ENCODE measurements around the gene USH1G. TPM values are rescaled to one million over a fixed set of nuclear protein-coding genes. Genes with fewer than 3 reads are reported as not detected.

USH1G gene
- total RNA-seq, 1 experiment from 2014 or later, result 2.7 TPM

GRCh38 chr17:74956093-74956492 is 33.0 kb upstream of the USH1G start:
- Histone ChIP-seq H4K5ac (ENCODE audit: insufficient read length, low read depth, low read length) (no peak overlapping the region), H4K91ac (ENCODE audit: insufficient read length, low read depth, low read length) (no peak overlapping the region), H2BK15ac (ENCODE audit: low read depth, low read length) (no peak overlapping the region), H4K20me1 (ENCODE audit: control insufficient read depth, insufficient read depth, insufficient read length) (no peaks in the 10 kb centered on the region), H3K56ac (ENCODE audit: insufficient read length, low read depth, low read length) (no peak overlapping the region), H4K8ac (replicated peaks; ENCODE audit: insufficient read length, low read depth, low read length) (no peak overlapping the region), H3T11ph (ENCODE audit: low read length) (no peak overlapping the region), H2BK12ac (ENCODE audit: insufficient read length, low read depth, low read length) (no peak overlapping the region), H3K23me2 (ENCODE audit: insufficient read length, low read depth, low read length, poor library complexity, severe bottlenecking) (peaks cover 2% of the 10 kb centered on the region), H3K4ac (ENCODE audit: low read depth, low read length) (no peak overlapping the region), H3K23ac (ENCODE audit: insufficient read length, low read depth, low read length) (no peak overlapping the region), H3K27ac (ENCODE audit: insufficient read length, low read depth, low read length) (no peak overlapping the region), H2BK5ac (ENCODE audit: insufficient read length, low read length) (no peak overlapping the region), H3K9me3 (ENCODE audit: control insufficient read depth, low read depth, low read length) (no peaks in the 10 kb centered on the region), H3K79me2 (ENCODE audit: insufficient read depth, low read length) (no peaks in the 10 kb centered on the region), H3K4me1 (ENCODE audit: insufficient read depth, low read length) (no peaks in the 10 kb centered on the region), H3K27me3 (ENCODE audit: insufficient read depth, low read length) (no peaks in the 10 kb centered on the region), H3K14ac (ENCODE audit: insufficient read depth, low read length) (no peak overlapping the region), H2BK20ac (ENCODE audit: low read depth, low read length, poor library complexity, severe bottlenecking) (no peak overlapping the region), H2BK120ac (ENCODE audit: low read depth, low read length, poor library complexity, severe bottlenecking) (no peak overlapping the region), H3K9ac (ENCODE audit: extremely low read depth, insufficient read length, low read length) (no peak overlapping the region), H3K18ac (ENCODE audit: insufficient read length, low read depth, low read length) (no peak overlapping the region), H3K4me2 (ENCODE audit: insufficient read depth, insufficient read length, low read length) (no peak overlapping the region), H2AFZ (ENCODE audit: low read length) (no peak overlapping the region), H3K79me1 (ENCODE audit: insufficient read depth, low read depth, low read length, poor library complexity, severe bottlenecking) (no peaks in the 10 kb centered on the region), H2AK5ac (ENCODE audit: insufficient read length, low read length) (no peak overlapping the region)
- Mint-ChIP-seq H3K4me3 (no peak overlapping the region), H3K9me3 (peaks cover 0 to 2% of the 10 kb centered on the region in 2 experiments; a peak in 1 of 5 replicates), H3K27me3 (ENCODE audit: low read depth) (peaks cover 36% of the 10 kb centered on the region), H3K27ac (no peak overlapping the region), H3K36me3 (ENCODE audit: insufficient read depth in 1 of 3, low read depth in 3 of 3) (peaks cover 0 to 2% (median 0%) of the 10 kb centered on the region in 3 experiments; a peak in 2 of 7 replicates), H3K4me1 (peaks cover 6 to 19% of the 10 kb centered on the region in 2 experiments)
- WGBS (ENCODE audit: extremely low coverage, insufficient read length, low lambda C conversion rate), result no CpG with 5 or more reads among the region's 4 CpGs
- TF ChIP-seq CTCF (conservative IDR thresholded peaks at IDR 0.05), result no peak
- DNase-seq, result no peak

Data from H9 (cell line).